Endothelial cell (in vitro differentiated cells): Measurements from ENCODE around the gene MMRN1. TPM values are rescaled to one million over a fixed set of nuclear protein-coding genes. Genes with fewer than 3 reads are reported as not detected.

Experiments
- DNase-seq: peaks from one replicate; pipeline ENCODE4 v3.0.0; 2021; ENCODE audit warnings: low spot score
- H3K27ac Mint-ChIP-seq: one replicate; pipeline ENCODE4 v1.8.0; 2021; ENCODE audit warnings: mixed read lengths, inconsistent platforms; ENCODE audit not compliant: unreplicated experiment
- H3K27me3 Mint-ChIP-seq: one replicate; pipeline ENCODE4 v1.8.0; 2021; ENCODE audit warnings: mild to moderate bottlenecking, moderate library complexity, mixed read lengths, inconsistent platforms; ENCODE audit not compliant: unreplicated experiment
- H3K36me3 Mint-ChIP-seq: one replicate; pipeline ENCODE4 v1.8.0; 2021; ENCODE audit warnings: mild to moderate bottlenecking, low read depth, mixed read lengths, inconsistent platforms; ENCODE audit not compliant: unreplicated experiment
- H3K4me1 Mint-ChIP-seq: one replicate; pipeline ENCODE4 v1.8.0; 2021; ENCODE audit warnings: mild to moderate bottlenecking, mixed read lengths, inconsistent platforms; ENCODE audit not compliant: unreplicated experiment
- H3K4me3 Mint-ChIP-seq: one replicate; pipeline ENCODE4 v1.8.0; 2021; ENCODE audit warnings: mild to moderate bottlenecking, mixed read lengths, inconsistent platforms; ENCODE audit not compliant: unreplicated experiment
- H3K9me3 Mint-ChIP-seq: one replicate; pipeline ENCODE4 v1.8.0; 2021; ENCODE audit warnings: mixed read lengths, inconsistent platforms; ENCODE audit not compliant: unreplicated experiment
- CTCF ChIP-seq: fragments of 200-600 bp; sonication (generic); IDR thresholded peaks from one replicate; pipeline ENCODE4 v1.5.0; 2021; ENCODE audit warnings: antibody characterized with exemption; ENCODE audit not compliant: unreplicated experiment
- total RNA-seq: library from RNA; stranded (reverse); fragmentation: NEBNext Ultra II Directional; extraction: Animal tissue kit (Norgen Biotek cat#: 25700); gene quantifications from one replicate; pipeline ENCODE4 v1.2.1, GENCODE V29; 2021; ENCODE audit not compliant: unreplicated experiment

MMRN1 gene
- total RNA-seq, 1 donor from 2014 or later = 304 TPM

DNA sequence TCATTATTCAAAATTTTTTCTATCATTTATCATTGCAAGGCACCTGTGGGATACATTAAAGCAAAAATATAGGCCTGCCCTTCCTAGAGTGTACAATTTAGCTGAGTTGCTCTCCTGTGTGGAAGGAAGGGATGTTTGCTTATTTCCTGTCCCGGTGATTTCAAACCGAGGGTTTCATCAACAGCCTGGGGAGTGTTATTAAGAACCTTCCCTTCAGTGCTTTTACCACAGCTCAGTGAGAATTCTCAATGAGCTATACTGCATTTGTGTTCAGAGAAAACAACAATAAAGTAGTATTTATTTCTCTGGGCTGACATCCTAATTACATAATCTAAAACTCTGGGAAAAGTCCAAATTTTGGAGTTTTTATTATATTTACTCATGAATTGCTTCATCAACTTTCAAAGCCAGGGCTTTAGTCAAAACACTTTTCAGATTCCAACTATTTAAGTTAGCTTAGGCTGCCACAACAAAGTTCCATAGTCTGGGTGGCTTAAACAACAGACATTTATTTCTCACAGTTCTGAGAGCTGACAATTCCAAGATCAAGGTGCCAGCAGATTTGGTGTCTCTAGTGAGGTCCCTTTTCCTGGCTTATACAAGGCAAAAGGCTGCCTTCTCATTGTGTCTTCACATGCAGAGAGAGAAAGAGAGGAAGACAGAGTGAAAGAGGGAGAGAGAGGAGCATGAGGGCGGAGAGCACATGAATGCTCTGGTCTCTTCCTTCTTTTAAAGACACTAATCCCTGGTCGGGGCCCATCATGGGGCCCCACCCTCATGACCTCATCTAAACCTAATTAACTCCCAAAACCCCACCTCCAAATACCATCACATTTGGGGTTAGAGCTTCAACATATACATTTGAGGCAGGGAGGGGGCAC lies 62.6 kb downstream of the MMRN1 start:
- H3K27ac Mint-ChIP-seq = no peak overlapping the region

GRCh38 chr4:89981789-89982334 lies 87.2 kb downstream of the MMRN1 start:
- Mint-ChIP-seq H3K4me1 (no peaks in the 10 kb centered on the region), H3K27ac (no peak overlapping the region), H3K4me3 (no peak overlapping the region), H3K36me3 (no peaks in the 10 kb centered on the region), H3K9me3 (no peaks in the 10 kb centered on the region), H3K27me3 (no peaks in the 10 kb centered on the region)
- TF ChIP-seq CTCF = no peak
- DNase-seq = no peak

More for the DNA sequence above, 62.6 kb downstream of the MMRN1 start:
- H3K4me3 Mint-ChIP-seq = no peak overlapping the region
- no peak for DNase-seq
- H3K9me3 Mint-ChIP-seq = no peaks in the 10 kb centered on the region
- peaks cover 8% of the 10 kb centered on the region for H3K4me1 Mint-ChIP-seq
- H3K27me3 Mint-ChIP-seq = no peaks in the 10 kb centered on the region
- H3K36me3 Mint-ChIP-seq = no peaks in the 10 kb centered on the region
- no peak for TF ChIP-seq CTCF

DNA sequence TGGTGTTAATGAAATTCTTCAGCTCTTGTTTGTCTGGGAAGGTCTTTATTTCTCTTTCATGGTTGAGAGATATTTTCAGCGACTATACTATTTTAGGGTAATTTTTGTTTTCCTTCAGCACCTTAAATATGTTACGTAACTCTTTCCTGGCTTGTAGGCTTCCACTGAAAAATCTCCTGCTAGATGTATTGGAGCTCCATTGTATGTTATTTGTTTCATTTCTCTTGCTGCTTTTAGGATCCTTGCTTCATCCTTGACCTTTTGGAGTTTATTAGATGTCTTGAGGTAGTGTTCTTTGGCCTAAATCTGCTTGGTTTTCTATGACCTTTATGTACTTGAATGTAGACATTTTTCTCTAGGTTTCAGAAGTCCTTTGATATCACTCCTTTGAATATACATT lies 93.6 kb downstream of the MMRN1 start:
- no peak overlapping the region for H3K27ac Mint-ChIP-seq
- no peak for TF ChIP-seq CTCF
- H3K27me3 Mint-ChIP-seq = no peaks in the 10 kb centered on the region
- DNase-seq = no peak
- H3K4me3 Mint-ChIP-seq = no peak overlapping the region
- H3K36me3 Mint-ChIP-seq = no peaks in the 10 kb centered on the region
- no peaks in the 10 kb centered on the region for H3K4me1 Mint-ChIP-seq
- no peaks in the 10 kb centered on the region for H3K9me3 Mint-ChIP-seq

DNA sequence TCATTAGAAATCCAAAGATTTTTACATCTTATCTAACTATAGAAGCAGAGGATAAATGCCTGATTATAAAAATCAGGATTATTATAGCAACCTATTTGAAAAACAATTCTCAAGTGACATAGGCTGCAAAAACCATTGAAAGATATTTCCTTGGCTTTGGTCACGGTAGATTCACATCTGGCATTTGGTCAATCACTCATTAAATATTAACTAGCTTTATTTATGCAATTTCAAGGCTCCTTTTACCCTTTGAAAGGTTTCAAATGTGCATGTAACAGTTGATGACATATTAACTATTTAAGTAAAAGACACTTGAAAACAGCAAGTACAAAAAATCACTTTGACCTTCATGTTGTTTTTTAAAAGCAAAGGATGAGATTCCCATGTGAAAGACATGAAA lies 98.1 kb downstream of the MMRN1 start:
- no peak for TF ChIP-seq CTCF
- Mint-ChIP-seq H3K9me3 (no peaks in the 10 kb centered on the region), H3K4me3 (no peak overlapping the region), H3K36me3 (no peaks in the 10 kb centered on the region), H3K4me1 (no peaks in the 10 kb centered on the region), H3K27ac (no peak overlapping the region), H3K27me3 (no peaks in the 10 kb centered on the region)
- no peak for DNase-seq

DNA sequence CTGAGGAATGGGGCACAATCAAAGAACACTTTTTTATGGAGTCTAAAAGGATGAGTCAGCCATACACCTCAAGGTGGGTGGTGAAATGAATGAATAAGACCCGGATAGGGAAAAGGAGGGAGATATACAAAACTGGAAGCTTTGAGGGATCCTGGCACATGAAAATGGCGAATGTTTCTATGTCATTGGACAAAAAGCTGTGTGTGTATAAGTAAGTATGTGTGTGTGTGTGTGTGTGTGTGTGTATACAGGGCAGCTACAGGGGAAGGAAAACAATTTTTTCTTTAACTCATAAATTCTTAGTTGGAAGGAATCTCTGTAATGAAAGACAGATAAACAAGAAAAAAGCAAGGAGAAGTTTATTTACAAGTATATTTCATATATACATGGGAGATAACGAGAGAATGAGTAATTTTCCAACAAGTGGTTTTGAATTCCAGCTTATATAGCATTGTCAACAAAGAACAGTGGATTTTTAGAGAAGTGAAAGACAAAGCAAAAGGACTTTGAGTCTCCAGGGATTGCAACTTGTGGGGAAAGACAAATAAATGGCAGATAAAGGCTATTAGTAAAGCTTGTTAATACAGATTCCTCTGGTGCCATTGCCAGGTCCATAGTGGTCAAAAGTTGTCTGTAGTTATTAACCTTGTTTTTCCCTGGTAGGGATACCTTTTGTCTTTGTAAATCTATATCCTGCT lies 99.7 kb downstream of the MMRN1 start:
- TF ChIP-seq CTCF = no peak
- Mint-ChIP-seq H3K4me3 (no peak overlapping the region), H3K9me3 (no peaks in the 10 kb centered on the region), H3K27ac (no peak overlapping the region), H3K27me3 (no peaks in the 10 kb centered on the region), H3K4me1 (peaks cover 11% of the 10 kb centered on the region), H3K36me3 (no peaks in the 10 kb centered on the region)
- DNase-seq = no peak
